Activated T-cell treated with anti-CD3 and anti-CD28 coated beads, Interleukin-2, amount 50 U/mL, for 4 hours (primary cell): ENCODE results near the gene C20orf141. TPM values are rescaled to one million over a fixed set of nuclear protein-coding genes. Genes with fewer than 3 reads are reported as not detected.

Experiments
- ATAC-seq, 2 donors: fragments of 200-7000 bp; cut with Tn5 transposase; one replicate each; pipeline ENCODE4 v1.10.0; 2021
- DNase-seq: peaks from one replicate; pipeline ENCODE4 v3.0.0-alpha.2; 2020
- H3K27me3 Mint-ChIP-seq: one replicate; pipeline ENCODE4 v1.8.0; 2021; ENCODE audit warnings: low read depth, mixed read lengths
- H3K36me3 Mint-ChIP-seq: one replicate; pipeline ENCODE4 v1.8.0; 2022; ENCODE audit warnings: mixed read lengths; ENCODE audit not compliant: insufficient read depth
- H3K4me1 Mint-ChIP-seq: one replicate; pipeline ENCODE4 v1.8.0; 2021; ENCODE audit warnings: low read depth, mixed read lengths
- H3K4me3 Mint-ChIP-seq: one replicate; pipeline ENCODE4 v1.8.0; 2021; ENCODE audit warnings: mild to moderate bottlenecking, moderate library complexity, mixed read lengths
- H3K9me3 Mint-ChIP-seq: one replicate; pipeline ENCODE4 v1.8.0; 2021; ENCODE audit warnings: mixed read lengths
- total RNA-seq, 3 donors: library from RNA; stranded (reverse); gene quantifications; one replicate each; pipeline ENCODE4 v1.2.1, GENCODE V29; 2021

The C20orf141 gene
- total RNA-seq, 3 donors from 2014 or later: not detected

GRCh38 chr20:2795451-2795850, 19.3 kb upstream of the C20orf141 start:
- H3K36me3 Mint-ChIP-seq: no peaks in the 10 kb centered on the region
- peaks cover 13% of the 10 kb centered on the region for H3K4me1 Mint-ChIP-seq
- H3K27me3 Mint-ChIP-seq: peaks cover 56% of the 10 kb centered on the region
- H3K9me3 Mint-ChIP-seq: no peaks in the 10 kb centered on the region
- no peak for DNase-seq
- ATAC-seq: no peak
- H3K4me3 Mint-ChIP-seq: no peak overlapping the region

- ATAC-seq: no peak
- peaks cover 19% of the 10 kb centered on the region for H3K4me1 Mint-ChIP-seq
- no peaks in the 10 kb centered on the region for H3K9me3 Mint-ChIP-seq
- DNase-seq: no peak
- no peak overlapping the region for H3K4me3 Mint-ChIP-seq
- peaks cover 59% of the 10 kb centered on the region for H3K27me3 Mint-ChIP-seq
- H3K36me3 Mint-ChIP-seq: no peaks in the 10 kb centered on the region
Observed at GRCh38 chr20:2796011-2796660, 18.7 kb upstream of the C20orf141 start.

DNA sequence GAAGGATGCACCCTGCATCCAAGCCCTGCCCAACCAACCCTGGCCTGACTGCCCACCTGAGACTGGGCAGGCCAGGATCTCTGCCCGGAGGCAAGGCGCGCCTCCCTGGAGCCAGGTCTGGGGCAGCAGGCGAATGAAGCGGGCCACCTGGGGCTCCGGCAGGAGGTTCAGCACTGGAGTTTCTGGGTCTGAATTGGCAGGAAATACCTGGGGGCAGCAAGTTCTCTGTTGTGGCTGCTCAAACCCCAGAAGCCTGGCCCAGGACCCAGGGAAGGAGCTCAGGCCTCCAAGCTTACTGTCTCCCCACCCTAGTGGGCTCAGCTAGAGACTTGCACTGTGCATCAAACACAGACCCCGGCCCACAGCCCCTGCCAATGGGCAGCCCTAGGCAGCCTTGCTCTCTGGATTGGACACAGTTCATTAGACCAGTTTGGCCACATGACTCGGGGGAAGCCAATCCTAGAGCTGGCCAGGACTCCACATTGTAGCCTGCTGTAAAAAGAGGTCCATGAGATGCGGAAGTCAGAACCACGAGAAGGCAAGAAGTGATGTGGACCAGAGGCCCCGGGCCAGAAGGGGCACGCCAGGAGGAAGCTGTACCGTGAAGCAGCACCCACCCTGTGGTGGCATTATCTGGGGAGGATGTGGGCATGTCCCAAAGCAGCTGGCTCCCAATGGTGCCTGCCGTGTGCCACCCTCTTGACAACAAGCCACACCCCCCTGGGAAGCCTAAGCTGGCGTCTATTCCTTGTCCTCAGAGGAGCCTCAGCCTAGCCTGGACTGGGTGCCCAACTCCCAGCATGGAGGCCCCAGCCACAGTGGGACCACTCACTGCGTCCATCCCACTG, 17.4 kb upstream of the C20orf141 start:
- Mint-ChIP-seq H3K36me3 (no peaks in the 10 kb centered on the region), H3K4me3 (no peak overlapping the region), H3K27me3 (peaks cover 65% of the 10 kb centered on the region), H3K4me1 (peaks cover 22% of the 10 kb centered on the region), H3K9me3 (no peaks in the 10 kb centered on the region)
- no peak for ATAC-seq
- DNase-seq: no peak

DNA sequence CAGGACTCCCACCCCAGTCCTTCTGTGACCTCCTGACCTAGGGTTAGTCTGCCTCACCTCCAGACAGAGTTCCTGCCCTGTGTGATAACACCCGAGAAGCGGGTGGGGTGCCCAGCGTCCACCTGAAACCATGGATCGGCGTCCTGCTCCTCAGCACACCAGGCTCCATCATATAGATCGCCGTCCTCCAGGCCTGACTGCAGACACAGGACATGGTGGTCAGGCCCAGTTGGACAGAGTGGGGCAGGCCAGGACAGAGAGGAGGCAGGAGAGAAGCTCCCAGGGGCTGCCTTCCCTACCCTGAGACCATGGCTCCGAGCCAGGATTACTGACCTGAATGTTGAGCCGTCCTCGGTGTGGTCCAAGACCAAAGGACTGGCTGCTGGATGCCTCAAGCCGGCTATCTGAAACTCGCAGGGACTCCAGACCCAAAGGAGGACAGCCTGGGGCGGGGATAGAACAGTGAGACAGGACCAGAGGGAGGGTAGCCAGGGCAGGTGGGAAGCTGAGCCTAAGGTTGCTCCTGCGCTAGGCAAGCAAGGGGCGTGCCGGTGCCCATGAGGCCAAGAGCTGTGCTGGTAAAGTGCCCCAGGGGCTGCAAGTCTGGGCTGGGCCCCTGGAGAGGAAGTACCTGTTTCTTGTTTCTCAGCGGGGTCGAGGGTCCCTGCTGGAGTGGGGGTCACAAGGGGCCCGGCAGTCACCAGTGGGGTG, 16.5 kb upstream of the C20orf141 start:
- DNase-seq: no peak
- no peak for ATAC-seq
- Mint-ChIP-seq H3K4me3 (no peak overlapping the region), H3K36me3 (no peaks in the 10 kb centered on the region), H3K27me3 (peaks cover 67% of the 10 kb centered on the region), H3K4me1 (peaks cover 22% of the 10 kb centered on the region), H3K9me3 (no peaks in the 10 kb centered on the region)

- ATAC-seq: no peak
- no peak for DNase-seq
- peaks cover 22% of the 10 kb centered on the region for H3K4me1 Mint-ChIP-seq
- no peaks in the 10 kb centered on the region for H3K9me3 Mint-ChIP-seq
- H3K36me3 Mint-ChIP-seq: no peaks in the 10 kb centered on the region
- peak overlapping the region; percentile 5 for H3K4me3 Mint-ChIP-seq
- H3K27me3 Mint-ChIP-seq: peaks cover 65% of the 10 kb centered on the region
Observed at GRCh38 chr20:2798814-2799213, 16.0 kb upstream of the C20orf141 start.

DNA sequence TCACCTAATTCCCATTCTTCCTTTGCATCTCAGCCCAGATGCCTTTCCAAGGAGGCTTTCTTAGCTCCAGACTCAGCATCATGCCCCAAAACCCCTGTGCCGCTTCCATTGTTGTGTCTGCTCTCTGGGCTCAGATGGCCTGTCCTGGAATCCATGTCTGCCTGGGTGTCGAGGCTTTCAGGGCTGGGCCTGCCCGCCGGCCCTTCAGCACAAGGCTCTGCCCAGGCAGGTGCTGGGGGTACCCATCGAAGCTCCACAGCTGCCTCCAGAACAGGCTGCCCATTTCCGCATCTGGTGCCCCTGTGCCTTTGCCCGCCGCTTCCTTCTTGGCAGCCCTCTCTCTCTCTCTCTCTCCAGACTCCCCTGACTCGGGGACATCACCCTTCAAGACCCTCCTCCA, 15.5 kb upstream of the C20orf141 start:
- ATAC-seq (peak in 1 of 2 donors; percentile 9), DNase-seq (no peak)

GRCh38 chr20:2799688-2800520, 14.9 kb upstream of the C20orf141 start:
- no peaks in the 10 kb centered on the region for H3K36me3 Mint-ChIP-seq
- H3K4me3 Mint-ChIP-seq: peak overlapping the region; percentile 80
- no peak for DNase-seq
- no peaks in the 10 kb centered on the region for H3K9me3 Mint-ChIP-seq
- H3K27me3 Mint-ChIP-seq: peaks cover 66% of the 10 kb centered on the region
- peak; percentile 38 to 41 for ATAC-seq
- peaks cover 22% of the 10 kb centered on the region for H3K4me1 Mint-ChIP-seq

More for the DNA sequence above, 15.5 kb upstream of the C20orf141 start:
- Mint-ChIP-seq H3K9me3 (no peaks in the 10 kb centered on the region), H3K4me3 (peak overlapping the region; percentile 80), H3K4me1 (peaks cover 22% of the 10 kb centered on the region), H3K27me3 (peaks cover 65% of the 10 kb centered on the region), H3K36me3 (no peaks in the 10 kb centered on the region)

DNA sequence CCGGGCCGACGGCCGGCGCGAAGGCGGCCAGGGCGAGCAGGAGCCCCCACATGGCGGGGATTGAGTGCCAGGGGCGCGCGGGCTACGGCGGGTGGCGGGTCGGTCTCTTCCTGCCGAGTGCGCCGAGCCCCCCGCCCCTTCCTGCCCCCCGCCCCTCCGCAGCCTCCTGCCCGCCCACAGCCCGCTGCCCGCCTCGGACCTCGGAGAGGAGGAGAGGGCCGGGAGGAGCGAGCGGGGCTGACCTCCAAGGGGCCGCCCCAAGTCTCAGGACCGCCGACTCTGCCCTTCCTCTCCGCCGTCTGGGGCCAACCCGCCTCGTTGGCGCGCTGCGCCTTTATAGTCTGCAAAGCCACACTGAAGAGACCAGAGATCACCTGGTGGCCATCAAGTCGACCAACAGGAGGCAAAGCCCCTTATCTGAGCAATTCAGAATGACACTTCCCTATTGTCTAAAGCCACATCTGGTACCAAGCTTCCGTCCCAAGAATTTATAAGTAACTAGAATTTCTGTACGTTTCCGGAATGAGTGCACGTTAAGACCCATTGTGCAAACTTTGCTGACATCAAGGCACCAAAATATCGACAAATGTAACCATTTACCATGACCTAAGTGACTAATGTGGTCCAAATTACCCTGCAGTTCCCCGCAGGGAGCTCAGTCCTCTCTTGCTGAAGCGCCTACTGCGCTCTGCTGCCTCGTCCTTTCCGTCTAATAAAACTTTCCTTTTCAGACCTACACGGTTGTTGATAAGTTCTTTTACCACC, 14.1 kb upstream of the C20orf141 start, which contains the start of gene CPXM1:
CPXM1 (minus strand) TSS at position 107 of the 765 bp plus-strand sequence; CDS start at position 52, 55 bp downstream.
- Mint-ChIP-seq H3K36me3 (no peaks in the 10 kb centered on the region), H3K4me3 (peak within 1 kb of the TSS; percentile 80), H3K27me3 (peaks cover 71% of the 10 kb centered on the region), H3K9me3 (no peaks in the 10 kb centered on the region), H3K4me1 (peaks cover 22% of the 10 kb centered on the region)
- DNase-seq: no peak
- peak; percentile 56 to 63 for ATAC-seq

- Mint-ChIP-seq H3K4me1 (peaks cover 22% of the 10 kb centered on the region), H3K4me3 (peak overlapping the region; percentile 69), H3K27me3 (peaks cover 72% of the 10 kb centered on the region), H3K9me3 (no peaks in the 10 kb centered on the region), H3K36me3 (no peaks in the 10 kb centered on the region)
- ATAC-seq: no peak
- no peak for DNase-seq
Observed at GRCh38 chr20:2801286-2801728, 13.5 kb upstream of the C20orf141 start.

GRCh38 chr20:2804041-2804828, 10.6 kb upstream of the C20orf141 start:
- ATAC-seq (no peak), DNase-seq (no peak)
- Mint-ChIP-seq H3K4me3 (no peak overlapping the region), H3K27me3 (peaks cover 69% of the 10 kb centered on the region), H3K36me3 (no peaks in the 10 kb centered on the region), H3K9me3 (no peaks in the 10 kb centered on the region), H3K4me1 (peaks cover 18% of the 10 kb centered on the region)

DNA sequence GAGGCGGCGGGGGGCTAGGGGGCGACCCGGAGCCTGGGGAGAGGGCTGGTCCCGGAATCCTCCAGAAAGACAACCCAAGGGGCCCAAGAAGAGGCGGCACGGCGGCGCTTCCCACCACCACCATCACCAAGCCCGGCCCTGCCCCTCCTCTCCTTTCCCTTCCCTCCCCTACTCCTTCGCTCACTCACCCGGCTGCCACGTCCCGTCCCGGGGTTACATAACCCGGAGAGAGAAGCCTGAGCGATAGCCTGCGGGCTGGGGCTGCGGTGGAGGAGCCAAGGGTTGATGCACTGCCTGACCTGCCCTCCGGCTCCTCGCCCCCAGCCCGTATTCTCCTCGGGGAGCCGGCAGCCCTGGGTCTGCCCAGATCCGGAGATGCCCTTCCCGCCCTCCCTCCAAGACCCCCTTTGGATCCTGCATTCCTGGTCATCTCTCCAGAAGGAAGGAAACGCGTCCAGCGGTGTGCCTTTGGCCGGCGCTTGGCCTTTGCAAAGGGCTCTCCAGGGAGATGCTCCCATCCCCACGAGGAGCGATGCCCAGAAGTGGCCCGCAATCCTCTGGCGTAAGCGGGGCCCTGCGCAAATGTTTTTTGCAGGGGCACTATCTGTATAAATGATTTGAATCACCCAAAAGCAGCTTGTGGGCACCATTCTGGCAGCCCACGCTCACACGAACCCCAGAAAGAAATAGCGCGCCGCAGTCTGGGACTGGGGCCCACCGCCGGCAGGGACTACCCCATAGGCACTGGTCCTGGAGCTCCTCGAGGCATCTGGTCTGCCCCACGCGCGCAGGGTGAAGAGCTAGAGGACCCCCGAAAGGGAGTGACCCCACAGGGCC, 9.7 kb upstream of the C20orf141 start:
- Mint-ChIP-seq H3K4me3 (no peak overlapping the region), H3K4me1 (peaks cover 10% of the 10 kb centered on the region)

More for the DNA sequence above, 9.7 kb upstream of the C20orf141 start:
- peaks cover 62% of the 10 kb centered on the region for H3K27me3 Mint-ChIP-seq
- no peaks in the 10 kb centered on the region for H3K9me3 Mint-ChIP-seq
- DNase-seq (no peak), ATAC-seq (no peak)
- H3K36me3 Mint-ChIP-seq: no peaks in the 10 kb centered on the region
